GM19351 (cell line): Measurements from ENCODE around the gene LRP2BP.

Experiments used
- ATAC-seq: cut with Tn5 transposase; IDR thresholded peaks from one replicate; pipeline ENCODE4 v1.9.1; 2021; ENCODE audit warnings: mild to moderate bottlenecking, moderate library complexity; ENCODE audit not compliant: unreplicated experiment

The LRP2BP gene

DNA sequence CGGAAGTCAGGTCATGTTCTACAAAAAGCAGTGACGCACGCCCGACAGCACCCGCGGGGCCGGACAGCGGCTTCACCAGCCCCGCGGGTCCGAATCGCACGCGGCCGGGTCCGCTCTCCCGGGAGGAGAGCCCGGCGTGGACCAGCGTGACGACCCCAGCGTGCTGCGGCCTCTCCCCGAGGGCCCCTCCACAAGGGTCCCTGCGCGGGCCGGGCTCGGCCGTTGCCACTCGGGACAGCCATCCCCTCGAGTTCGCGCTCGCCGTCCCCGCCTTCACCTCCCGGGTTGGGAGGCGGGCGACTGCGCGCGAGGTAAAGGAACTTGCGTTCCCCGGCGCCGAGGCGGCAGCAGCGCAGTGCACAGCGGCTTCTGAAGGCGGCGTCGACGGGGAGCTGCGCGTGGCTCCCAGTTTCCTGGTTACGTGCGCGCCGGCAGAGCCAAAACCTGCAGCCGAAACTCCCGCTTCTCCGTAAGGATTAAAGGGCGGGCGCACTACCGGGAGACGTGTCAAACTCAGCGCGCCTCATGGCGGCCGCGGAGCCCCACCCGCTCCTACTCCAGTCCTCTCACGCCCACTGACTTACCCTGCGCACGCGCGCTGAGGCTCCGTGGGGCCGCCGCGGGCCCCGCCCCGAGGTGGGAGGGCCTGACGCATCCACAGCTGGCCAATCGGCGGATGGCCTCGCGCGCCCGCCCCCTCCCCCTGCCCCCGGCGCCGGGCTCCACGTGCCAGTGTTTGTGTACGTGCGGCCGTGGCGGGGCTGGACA, 416 bp upstream of the LRP2BP start:
- peak; percentile 70 for ATAC-seq

DNA sequence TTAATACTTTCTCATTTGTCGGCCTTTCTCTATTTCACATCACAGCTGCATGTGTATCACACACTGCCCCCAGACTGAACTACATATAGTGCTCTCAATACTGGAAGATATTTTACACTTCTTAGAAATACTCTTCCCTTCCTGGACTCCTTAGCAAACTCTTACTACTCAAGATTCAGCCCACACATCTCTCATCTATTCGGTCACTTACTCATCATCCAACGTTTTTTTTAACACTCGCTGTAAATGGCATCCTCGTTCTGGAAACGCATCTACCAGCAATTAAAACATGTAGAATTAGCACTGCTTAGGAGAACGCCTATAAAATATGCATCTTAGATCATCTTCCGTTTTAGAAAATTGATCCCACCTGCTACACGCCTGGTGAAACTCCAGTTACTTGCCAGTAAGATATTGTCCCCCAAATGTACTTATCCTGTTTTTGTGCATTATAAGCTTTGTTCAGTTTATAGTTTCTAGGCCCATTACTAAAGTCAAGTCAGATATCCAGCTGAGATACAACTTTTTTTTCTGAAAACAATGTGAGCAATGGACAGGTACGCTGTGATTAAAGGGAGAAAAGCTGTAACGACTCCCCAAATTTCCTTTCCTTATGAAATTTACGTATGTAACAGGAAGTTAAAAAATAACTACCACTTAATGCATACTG, 1.0 kb downstream of the LRP2BP start:
- ATAC-seq = no peak

DNA sequence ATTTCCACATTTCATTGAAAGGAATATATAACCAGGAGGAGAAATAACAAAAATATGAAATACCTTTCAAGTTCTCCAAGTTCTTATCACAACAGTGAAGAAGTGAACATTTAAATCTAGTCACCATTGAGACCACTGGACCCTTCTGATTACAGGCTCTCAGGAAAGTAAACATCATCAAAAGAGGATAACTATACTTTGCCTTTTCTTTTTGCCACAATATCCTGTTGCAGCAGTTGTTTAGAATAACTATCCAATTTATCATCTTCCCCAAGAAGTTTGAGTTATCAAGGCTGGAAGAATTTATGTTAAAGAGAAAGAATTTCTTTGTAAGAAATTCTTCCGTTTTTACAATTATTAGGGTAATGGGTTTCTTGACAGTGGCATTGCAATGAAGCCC, 3.6 kb downstream of the LRP2BP start:
- ATAC-seq = no peak

DNA sequence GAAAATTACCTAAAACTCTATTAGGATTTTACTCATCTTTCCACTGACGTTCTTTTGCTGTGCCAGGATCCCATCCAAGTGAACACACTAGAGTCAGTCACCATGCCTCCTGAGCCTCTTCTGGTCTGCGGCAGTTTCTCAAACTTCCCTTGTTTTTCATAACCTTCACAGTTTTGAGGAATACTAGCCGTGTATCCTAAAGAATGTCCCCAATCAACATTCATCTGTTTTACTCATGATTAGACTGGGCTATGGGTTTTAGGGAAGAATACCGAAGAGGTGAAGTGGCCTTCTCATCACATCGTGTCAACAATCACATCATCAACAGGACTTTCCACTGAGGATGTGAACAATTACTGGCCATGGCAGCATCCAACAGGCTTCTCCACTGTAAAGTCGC, 4.8 kb downstream of the LRP2BP start:
- ATAC-seq = no peak

DNA sequence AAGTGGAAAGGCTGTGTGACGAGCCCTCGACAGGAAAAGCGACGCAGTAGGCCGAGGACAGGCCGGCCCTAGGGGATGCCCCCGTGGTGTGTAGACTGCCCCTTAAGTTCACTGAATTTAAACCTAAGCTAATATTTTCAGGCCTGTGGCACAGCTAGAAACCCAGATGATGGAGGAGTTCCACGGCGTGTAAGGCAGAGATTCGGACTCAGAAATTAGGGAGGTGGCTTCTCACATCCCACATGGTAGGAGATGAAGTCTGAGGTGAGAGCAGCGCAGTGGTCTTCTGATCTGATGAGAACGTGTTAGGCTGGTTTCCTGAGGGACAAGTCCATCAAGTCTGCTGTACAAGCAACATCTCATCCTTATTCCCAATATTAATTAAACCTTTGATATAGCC, 7.8 kb downstream of the LRP2BP start:
- no peak for ATAC-seq

DNA sequence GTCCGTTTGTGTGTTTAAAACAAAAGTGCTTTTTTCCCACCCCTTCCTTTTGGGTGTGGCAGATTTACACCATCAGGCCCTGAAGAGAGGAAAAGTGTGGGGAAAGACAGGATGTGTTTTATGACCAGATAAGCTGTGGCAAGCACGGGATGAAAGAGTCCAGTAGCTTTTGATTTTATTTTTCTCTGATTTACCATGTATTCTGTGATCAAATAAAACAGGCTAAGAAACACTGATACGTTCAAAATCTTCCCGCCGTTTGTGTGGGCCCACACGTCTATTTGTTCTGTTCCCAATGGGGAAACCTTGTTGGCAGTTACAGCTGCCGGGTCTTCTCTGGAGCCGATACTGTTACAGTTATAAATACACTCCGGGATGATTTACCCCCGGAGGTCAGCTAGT, 10.8 kb downstream of the LRP2BP start:
- ATAC-seq = no peak

DNA sequence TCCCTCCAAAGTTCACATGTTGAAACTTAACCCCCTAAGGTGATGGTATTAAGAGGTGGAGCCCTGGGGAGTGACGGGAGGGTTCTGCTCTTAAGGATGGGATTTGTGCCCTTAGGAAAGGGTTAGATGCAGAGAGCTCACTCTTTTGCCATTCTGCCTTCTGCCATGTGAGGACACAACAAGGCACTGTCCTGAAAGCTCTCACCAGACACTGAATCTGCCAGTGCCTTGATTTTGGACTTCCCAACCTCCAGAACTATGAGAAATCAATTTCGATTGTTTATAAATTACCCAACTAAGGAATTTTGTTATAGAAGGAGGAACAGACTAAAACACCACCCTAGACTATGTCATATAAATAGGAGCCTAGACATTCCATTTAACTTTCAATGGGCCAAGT, 11.7 kb downstream of the LRP2BP start:
- no peak for ATAC-seq

DNA sequence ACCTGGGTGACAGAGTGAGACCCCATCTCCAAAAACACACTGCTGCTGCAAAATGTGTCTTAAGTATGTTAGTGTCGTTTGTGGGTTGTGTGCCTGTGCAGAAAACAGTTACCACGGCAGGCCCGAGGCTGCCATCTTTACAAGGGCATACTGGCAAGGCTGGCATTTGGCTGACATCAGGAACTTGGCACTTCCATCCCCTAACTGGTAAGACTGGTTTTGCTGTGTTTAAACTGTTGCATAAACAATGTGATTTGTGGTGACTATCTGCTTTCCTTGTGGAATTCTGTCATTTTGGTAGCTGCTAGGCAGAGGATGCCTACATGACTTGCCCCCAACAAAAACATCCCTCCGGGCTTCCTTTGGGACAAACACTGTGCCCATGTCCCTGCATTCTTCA, 12.3 kb downstream of the LRP2BP start:
- ATAC-seq = no peak

DNA sequence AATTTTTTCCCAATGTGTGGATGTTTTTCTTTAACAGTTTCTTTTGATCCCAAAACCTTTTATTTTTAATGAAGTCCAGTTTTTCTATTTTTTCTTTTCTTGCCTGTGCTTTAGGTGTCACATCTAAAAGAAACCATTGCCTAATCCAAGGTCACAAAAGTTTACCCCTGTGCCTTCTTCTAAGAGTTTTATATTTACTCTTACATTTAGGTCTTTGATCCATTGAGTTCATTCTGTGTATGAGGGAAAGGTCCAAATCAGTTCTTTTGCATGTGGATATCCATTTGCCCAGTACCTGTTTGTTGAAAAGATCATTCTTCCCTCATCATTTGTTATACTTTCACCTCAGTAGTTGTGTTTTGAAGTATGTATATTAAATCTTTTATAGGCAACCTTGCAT, 13.0 kb downstream of the LRP2BP start:
- ATAC-seq = no peak

DNA sequence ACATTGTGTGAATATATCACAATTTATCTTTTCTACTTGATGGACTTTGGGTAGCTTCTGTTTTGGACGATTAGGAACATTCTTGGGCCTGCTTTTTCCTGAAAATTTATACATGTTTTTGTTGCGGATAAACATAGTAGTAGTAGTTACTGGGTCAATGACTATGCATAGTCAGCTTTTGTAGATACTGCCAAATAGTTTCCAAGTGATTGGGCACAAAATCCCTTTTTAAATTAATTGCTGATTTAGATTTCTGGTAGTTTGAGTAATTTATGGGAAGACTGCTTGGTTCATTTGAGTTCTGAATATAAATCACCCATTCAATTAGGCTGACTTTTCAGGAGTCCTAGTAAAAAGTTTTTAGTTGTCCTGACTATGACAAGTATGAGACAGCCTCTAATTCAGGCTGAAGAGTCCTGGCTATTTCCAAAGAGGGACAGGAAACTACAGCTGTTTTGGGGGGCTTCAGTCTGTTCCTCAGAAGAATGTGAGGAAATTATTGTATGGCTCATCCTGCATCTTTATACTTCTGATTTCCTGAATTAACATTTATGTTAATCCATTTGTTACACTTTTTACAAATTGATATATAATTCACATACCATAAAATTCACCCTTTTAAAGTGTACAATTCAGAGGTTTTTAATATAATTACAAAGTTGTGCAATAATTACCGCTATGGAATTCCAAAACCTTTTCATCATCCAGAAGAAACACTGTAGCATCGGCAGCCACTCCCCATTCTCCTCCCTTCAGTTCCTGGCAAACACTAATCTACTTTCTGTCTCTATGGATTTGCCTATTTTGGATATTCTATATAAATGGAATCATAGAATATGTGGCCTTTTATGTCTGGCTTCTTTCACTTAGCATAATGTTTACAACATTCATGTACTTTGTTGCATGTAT, 14.2 kb downstream of the LRP2BP start:
- no peak for ATAC-seq

DNA sequence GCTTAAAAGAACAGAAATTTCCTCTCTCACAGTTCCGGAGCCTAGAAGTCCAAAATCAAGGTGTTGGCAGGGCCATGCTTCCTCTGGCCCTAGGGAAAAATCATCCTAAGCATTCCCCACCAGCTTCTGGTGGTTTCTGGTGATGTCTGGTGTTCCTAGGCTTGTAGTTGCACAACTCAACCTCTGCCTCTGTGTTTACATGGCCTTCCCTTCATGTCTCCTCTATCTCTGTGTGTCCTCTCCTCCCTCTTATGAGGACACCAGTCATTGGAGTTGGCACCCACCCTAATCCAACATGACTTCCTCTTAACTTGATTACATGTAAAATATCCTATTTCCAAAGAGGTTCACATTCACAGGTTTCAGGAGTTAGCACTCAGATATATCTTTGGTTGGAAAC, 15.4 kb downstream of the LRP2BP start:
- no peak for ATAC-seq

DNA sequence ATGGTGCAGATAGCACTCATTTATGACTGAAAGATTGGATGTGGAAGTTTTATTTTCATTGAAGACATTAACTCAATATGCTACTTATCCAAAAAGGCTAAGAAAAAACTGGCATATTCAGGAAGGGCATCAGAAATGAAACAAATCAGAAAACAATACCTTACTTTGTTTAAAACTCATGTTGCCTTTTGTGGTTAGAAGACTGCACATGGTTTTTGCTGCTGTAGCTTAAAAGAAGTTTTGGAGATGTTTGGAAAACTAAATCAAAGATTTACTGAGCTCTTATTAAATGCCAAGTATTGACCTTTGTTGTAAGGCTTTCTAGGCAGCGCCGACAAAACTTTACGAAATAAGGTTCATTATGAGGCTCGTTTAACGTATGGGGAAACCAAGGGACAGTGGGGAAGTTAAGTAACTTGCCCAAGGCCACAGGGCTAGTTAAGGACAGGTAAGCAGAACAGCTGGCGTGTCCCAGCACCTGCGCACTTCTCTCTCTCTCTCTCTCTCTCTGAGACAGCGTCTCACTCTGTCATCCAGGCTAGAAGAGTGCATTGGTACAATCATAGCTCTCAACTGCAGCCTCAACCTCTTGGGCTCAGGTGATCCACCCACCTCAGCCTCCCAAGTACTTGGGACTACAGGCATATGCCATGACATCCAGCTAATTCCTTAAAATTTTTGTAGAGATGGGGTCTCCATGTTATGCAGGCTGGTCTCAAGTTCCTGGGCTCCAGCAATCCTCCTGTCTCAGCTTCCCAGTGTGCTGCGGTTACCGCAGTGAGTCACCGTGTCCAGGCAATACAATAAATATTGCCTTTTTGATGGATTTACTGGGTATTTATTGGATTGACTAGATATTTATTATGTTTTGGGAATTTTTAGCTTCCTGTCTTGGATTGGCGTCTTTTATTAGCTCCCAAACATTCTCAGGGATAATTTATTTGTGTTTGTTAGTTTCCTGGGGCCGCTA, 16.1 kb downstream of the LRP2BP start:
- no peak for ATAC-seq

DNA sequence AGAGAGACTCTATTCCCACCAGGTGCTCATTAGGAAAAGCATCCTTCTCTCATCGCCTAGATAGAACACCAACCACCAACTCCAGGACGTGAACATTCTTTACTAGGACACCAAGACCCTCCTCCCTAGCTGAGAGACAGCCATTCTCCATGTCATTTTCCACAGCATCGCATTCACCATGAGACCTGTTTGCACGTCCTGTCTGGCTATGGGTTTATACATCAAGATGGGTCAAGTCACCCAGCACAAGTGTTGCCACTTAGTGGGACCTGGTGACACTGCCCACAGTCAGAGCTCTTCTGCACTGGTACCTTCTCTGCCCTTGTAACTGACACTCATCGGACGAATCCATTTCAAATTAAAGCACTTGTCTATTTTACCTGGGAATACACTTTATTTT, 17.5 kb downstream of the LRP2BP start:
- no peak for ATAC-seq

DNA sequence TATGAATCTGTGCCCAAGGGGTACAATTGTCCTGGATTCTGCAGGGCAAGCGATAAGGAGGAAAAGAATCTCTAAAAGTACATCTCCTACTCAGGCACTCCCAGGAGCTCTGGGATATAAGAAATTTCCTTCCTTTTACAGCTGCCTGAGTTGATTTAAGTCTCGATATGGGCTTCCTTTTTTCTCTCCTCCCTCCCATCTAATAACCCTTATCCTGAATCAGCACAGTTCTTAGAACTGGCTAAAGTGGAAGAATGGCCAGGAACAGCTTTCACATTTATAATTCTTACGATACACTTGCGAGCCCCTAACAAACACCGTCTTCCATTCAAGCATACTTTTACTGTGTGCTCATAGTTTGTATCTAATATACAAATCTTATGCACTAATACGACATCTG, 21.2 kb downstream of the LRP2BP start:
- ATAC-seq = no peak

DNA sequence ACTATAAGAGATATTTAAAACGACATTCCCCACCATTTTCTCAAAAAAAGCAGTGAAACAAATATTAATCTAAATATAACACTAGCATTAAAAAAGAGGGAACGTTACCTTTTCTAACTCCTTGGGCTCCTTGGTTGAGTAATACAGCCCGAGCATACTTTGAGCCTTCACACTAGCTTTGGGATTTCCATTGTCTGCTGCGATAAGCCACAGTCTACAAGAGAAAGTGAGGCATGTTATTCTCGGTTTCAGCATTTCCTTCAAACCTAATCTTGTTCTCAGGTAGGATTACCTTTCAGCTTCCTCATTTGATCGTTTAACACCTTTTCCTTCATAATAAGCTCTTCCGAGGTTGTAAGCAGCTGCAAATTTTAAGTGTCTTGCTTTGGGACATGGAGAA, 21.7 kb downstream of the LRP2BP start:
- no peak for ATAC-seq

DNA sequence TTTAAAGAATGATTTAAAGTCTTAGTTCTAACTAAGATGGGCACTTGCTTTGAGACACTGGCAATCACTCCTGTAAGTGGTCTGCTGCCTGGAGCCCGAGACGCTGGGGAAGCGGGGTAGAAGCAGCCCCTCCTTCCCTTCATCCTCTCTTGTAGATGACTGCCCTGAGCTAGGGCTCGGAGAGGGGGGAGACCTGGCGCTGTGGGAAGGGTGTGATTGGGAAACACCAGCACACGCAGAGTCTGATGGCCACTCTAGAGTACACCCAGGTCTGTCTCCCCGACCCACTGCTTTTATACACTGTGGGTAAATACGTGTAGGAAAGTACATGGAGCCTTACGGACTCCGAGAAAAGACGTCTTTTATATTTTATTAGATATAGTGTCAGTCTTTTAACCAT, 24.0 kb downstream of the LRP2BP start:
- ATAC-seq = no peak

DNA sequence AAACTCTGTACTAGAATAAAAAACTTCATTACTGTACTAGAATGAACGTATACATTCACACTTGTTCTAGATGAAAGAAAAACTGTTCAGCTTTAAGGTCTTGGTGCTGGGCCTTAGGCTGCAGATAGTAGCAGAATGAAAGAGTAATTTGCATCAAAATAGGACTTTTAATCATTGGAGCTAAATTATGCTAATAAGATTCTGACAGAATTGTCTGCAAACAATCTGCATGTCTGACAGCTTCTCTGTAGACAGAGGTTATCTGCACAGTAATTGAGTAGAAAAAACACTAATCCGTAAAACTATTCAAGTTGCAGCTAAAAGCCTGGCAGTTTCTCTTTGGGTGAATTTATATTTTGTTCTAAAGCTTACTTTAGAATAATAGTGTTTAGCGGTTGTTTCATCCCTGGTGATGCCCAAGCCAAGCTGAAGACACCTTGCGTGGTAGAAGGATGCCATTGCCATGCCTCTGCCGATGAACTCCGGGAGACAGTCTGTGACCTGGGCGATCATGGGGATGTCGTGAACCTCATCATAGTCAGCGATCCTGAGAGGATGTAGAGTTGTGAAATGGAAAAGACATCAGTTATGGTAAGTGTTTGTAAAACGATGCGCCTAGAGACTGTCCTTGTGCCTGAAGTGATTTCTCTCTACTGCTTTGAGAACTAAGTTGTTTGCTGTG, 25.3 kb downstream of the LRP2BP start:
- no peak for ATAC-seq

DNA sequence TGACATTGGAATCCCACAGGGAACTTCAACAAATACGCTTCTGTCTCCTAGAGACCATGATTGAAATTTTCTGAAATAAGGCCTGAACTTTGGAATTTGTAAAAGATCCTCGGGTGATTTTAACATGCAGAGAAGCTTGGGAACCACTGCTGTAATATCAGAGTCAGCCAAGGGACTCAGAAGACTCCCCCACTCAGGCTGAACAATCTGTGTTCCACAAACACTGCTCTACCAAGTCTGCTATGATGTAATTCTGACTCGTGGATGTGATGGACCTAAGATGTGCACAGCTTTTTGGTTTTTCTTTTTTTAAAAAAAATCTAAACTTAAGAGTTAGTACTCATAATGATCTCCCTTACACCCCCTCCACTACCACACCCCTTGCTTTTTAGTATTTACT, 26.0 kb downstream of the LRP2BP start:
- ATAC-seq = no peak

DNA sequence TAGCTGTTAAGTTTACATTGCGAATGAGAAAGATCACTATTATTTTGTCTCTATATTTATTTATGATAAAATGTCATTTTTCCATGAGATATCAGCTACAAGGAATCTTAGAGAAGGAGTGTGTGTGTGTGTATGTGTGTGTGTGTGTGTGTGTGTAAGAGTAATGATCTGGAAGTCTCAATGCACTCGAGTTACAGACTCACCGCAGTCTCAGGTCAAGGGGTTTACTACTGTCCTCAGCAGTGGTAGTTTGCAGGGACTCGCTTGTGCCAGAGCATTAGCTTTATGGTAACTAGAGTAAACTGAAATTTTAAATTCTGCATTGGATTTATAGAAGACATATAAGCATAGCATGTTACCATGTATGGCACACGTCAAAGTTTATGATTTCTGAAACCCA, 30.8 kb downstream of the LRP2BP start:
- ATAC-seq = no peak

DNA sequence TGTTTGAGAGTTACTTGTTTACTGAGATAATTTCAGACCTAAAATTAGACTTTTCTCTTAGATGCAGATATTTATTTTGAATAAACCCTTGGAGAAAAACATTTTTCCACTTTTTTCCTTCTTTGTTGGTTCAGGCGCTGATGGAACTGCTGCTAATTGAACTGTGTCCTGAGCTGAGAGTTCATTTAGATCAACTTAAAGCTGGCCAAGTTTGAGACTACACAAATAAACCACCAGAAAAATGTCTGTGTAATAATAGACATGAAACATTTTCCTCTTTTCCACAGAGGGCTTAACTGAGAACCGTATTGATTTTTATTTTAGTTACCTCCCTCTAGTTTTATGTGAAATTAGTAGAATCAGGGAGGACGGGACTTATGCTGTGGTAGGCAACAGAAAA, 32.5 kb downstream of the LRP2BP start:
- ATAC-seq = no peak
